Muscle of back (tissue), 11 donors: ENCODE measurements around the gene LRRN3. TPM values are rescaled to one million over a fixed set of nuclear protein-coding genes. Genes with fewer than 3 reads are reported as not detected.
A peak's percentile ranks its signal among the peaks of the same experiment; 100 is the strongest.

Experiments
- DNase-seq, 3 donors: peaks; one replicate each; pipeline versions ENCODE4 v3.0.0 to v3.0.0-alpha.2; 2013
- polyA plus RNA-seq, 10 donors: library from polyadenylated mRNA; unstranded; fragments of 120-200 nt; gene quantifications; one replicate each; pipeline ENCODE4 v1.2.1, GENCODE V29; 2013; ENCODE audit not compliant: insufficient read length in 10 of 10

Gene LRRN3
- polyA plus RNA-seq, 10 donors: 6.7 to 18.1 (median 11.8) TPM

- DNase-seq: no peak
These were observed 12.8 kb downstream of the LRRN3 start for GRCh38 chr7:111103678-111104274.

- DNase-seq: no peak
These were observed 13.8 kb downstream of the LRRN3 start for GRCh38 chr7:111104710-111105109.

GRCh38 chr7:111105269-111105668 is 14.3 kb downstream of the LRRN3 start:
- DNase-seq: no peak

- DNase-seq: no peak
These were observed 16.7 kb downstream of the LRRN3 start for GRCh38 chr7:111107579-111107978.

GRCh38 chr7:111108000-111108399 is 17.1 kb downstream of the LRRN3 start:
- DNase-seq: no peak

- no peak for DNase-seq
These were observed 17.6 kb downstream of the LRRN3 start for GRCh38 chr7:111108496-111108895.

- peak in 1 of 3 donors; percentile 19 for DNase-seq
These were observed 21.5 kb downstream of the LRRN3 start for GRCh38 chr7:111112439-111112838.

GRCh38 chr7:111113263-111114017 is 22.5 kb downstream of the LRRN3 start:
- no peak for DNase-seq

- no peak for DNase-seq
These were observed 25.0 kb downstream of the LRRN3 start for GRCh38 chr7:111115966-111116365.

GRCh38 chr7:111126987-111127386 is 36.1 kb downstream of the LRRN3 start:
- no peak for DNase-seq

- DNase-seq: no peak
These were observed 38.5 kb downstream of the LRRN3 start for GRCh38 chr7:111129435-111129834.

- DNase-seq: no peak
These were observed 41.9 kb downstream of the LRRN3 start for GRCh38 chr7:111132833-111133232.

GRCh38 chr7:111137296-111138192 is 46.6 kb downstream of the LRRN3 start:
- no peak for DNase-seq

- DNase-seq: peak in 2 of 3 donors; percentile 12 to 47
These were observed 47.3 kb downstream of the LRRN3 start for GRCh38 chr7:111138193-111138569.

GRCh38 chr7:111138586-111138985 is 47.7 kb downstream of the LRRN3 start:
- no peak for DNase-seq

- DNase-seq: no peak
These were observed 49.4 kb downstream of the LRRN3 start for GRCh38 chr7:111140091-111140865.

- no peak for DNase-seq
These were observed 54.5 kb downstream of the LRRN3 start for GRCh38 chr7:111145472-111145871.

- no peak for DNase-seq
These were observed 55.2 kb downstream of the LRRN3 start for GRCh38 chr7:111146136-111146535.

GRCh38 chr7:111147708-111148533 is 57.0 kb downstream of the LRRN3 start:
- no peak for DNase-seq

GRCh38 chr7:111150709-111151108 is 59.8 kb downstream of the LRRN3 start:
- DNase-seq: no peak

GRCh38 chr7:111159426-111159825 is 68.5 kb downstream of the LRRN3 start:
- DNase-seq: no peak
